B cell (primary cell): ENCODE measurements around the gene MREG. TPM values are rescaled to one million over a fixed set of nuclear protein-coding genes. Genes with fewer than 3 reads are reported as not detected.

Source experiments
- ATAC-seq: fragments of 200-7000 bp; cut with Tn5 transposase; one replicate; pipeline ENCODE4 v1.10.0; 2021; ENCODE audit warnings: low read depth, mild to moderate bottlenecking, moderate number of reproducible peaks, moderate library complexity
- CTCF ChIA-PET: fragments of 350-600 bp; sonication (Branson Sonifier 250); formaldehyde crosslinking; loops from one replicate; lab custom pipeline; 2021; ENCODE audit warnings: antibody characterized with exemption, inconsistent platforms; lab: Charles Lee
- POLR2A ChIA-PET: fragments of 350-600 bp; sonication (Branson Sonifier 250); formaldehyde crosslinking; loops from one replicate; lab custom pipeline; 2021; ENCODE audit warnings: antibody characterized with exemption; lab: Charles Lee
- DNase-seq: peaks from one replicate; pipeline ENCODE4 v3.0.0; 2013
- H2AFZ ChIP-seq: 2 replicates; pipeline ENCODE4 v1.6.1; 2012; ENCODE audit warnings: mild to moderate bottlenecking, low read depth, low read length; ENCODE audit not compliant: insufficient read depth, poor library complexity, severe bottlenecking
- H3K27ac ChIP-seq, 2 donors: 1 replicate in 1 of 2; 2 replicates in 1 of 2; pipeline ENCODE4 v1.5.1; 2012 to 2013; ENCODE audit warnings: low read length in 2 of 2, mild to moderate bottlenecking in 2 of 2, moderate library complexity in 1 of 2
- H3K27me3 ChIP-seq, 4 experiments: fragments of 200-600 bp in 1 of 4; sonication (generic) in 1 of 4; replicated peaks in 1 of 4; 1 replicate in 2 of 4; 2 replicates in 2 of 4; pipeline versions ENCODE4 v1.6.1 to v1.7.0; 2013 to 2016; ENCODE audit warnings: low read length in 3 of 4, mild to moderate bottlenecking in 2 of 4, mixed read lengths in 1 of 4, moderate library complexity in 1 of 4; ENCODE audit not compliant: insufficient read depth in 4 of 4, control insufficient read depth in 3 of 4; ENCODE audit errors: control extremely low read depth in 1 of 4
- H3K36me3 ChIP-seq, 2 experiments: replicated peaks in 1 of 2; 1 replicate in 1 of 2; 2 replicates in 1 of 2; pipeline versions ENCODE4 v1.6.1 to v1.7.1; 2013; ENCODE audit warnings: low read length in 1 of 2; ENCODE audit not compliant: insufficient read depth in 2 of 2, control insufficient read depth in 1 of 2; ENCODE audit errors: control extremely low read depth in 1 of 2, extremely low read depth in 1 of 2
- H3K4me1 ChIP-seq, 2 donors: fragments of 200-600 bp in 1 of 2; sonication (generic) in 1 of 2; 1 replicate in 1 of 2; 2 replicates in 1 of 2; pipeline versions ENCODE4 v1.5.1 to v1.6.1; 2013 to 2017; ENCODE audit warnings: low read length in 2 of 2; ENCODE audit not compliant: control insufficient read depth in 2 of 2, insufficient read depth in 2 of 2
- H3K4me2 ChIP-seq: replicated peaks from 2 replicates; pipeline ENCODE3; 2012; ENCODE audit warnings: mild to moderate bottlenecking, low read depth, low read length; ENCODE audit not compliant: poor library complexity, severe bottlenecking
- H3K4me3 ChIP-seq, 5 experiments: fragments of 200-600 bp in 1 of 5; sonication (generic) in 1 of 5; 1 replicate in 3 of 5; 2 replicates in 2 of 5; pipeline versions ENCODE4 v1.5.1 to v1.7.0; 2011 to 2016; ENCODE audit warnings: low read length in 4 of 5, mild to moderate bottlenecking in 4 of 5, low read depth in 2 of 5, control low read depth in 1 of 5, moderate library complexity in 1 of 5; ENCODE audit not compliant: insufficient read depth in 1 of 5; ENCODE audit errors: control extremely low read depth in 1 of 5, extremely low read depth in 1 of 5
- H3K79me2 ChIP-seq: fragments of 200-600 bp; sonication (generic); one replicate; pipeline ENCODE4 v1.6.0; 2016; ENCODE audit warnings: low read length; ENCODE audit not compliant: control insufficient read depth, insufficient read depth
- H3K9ac ChIP-seq: fragments of 200-600 bp; sonication (generic); 2 replicates; pipeline ENCODE4 v1.6.1; 2017; ENCODE audit warnings: mild to moderate bottlenecking, low read length, moderate library complexity
- H3K9me3 ChIP-seq, 3 donors: one replicate each; pipeline versions ENCODE4 v1.6.1 to v1.7.1; 2013; ENCODE audit warnings: low read length in 2 of 3; ENCODE audit not compliant: control insufficient read depth in 2 of 3, insufficient read depth in 1 of 3; ENCODE audit errors: control extremely low read depth in 1 of 3
- H4K20me1 ChIP-seq: 2 replicates; pipeline ENCODE4 v1.6.0; 2012; ENCODE audit warnings: mild to moderate bottlenecking, low read length; ENCODE audit not compliant: insufficient read depth, control insufficient read depth, poor library complexity, severe bottlenecking
- H3K27ac Mint-ChIP-seq: one replicate; pipeline ENCODE4 v1.8.0; 2021; ENCODE audit warnings: mixed read lengths
- H3K27me3 Mint-ChIP-seq: one replicate; pipeline ENCODE4 v1.8.0; 2021; ENCODE audit warnings: mixed read lengths
- H3K4me1 Mint-ChIP-seq: one replicate; pipeline ENCODE4 v1.8.0; 2021; ENCODE audit warnings: mixed read lengths
- H3K4me3 Mint-ChIP-seq: one replicate; pipeline ENCODE4 v1.8.0; 2021; ENCODE audit warnings: mixed read lengths
- H3K9me3 Mint-ChIP-seq: one replicate; pipeline ENCODE4 v1.8.0; 2022; ENCODE audit warnings: mixed read lengths; ENCODE audit not compliant: insufficient read depth
- CTCF ChIP-seq: fragments of 200-600 bp; IDR thresholded peaks from one replicate; pipeline ENCODE4 v1.8.0; 2022; ENCODE audit warnings: antibody characterized with exemption, mild to moderate bottlenecking
- EZH2 ChIP-seq: IDR thresholded peaks from 2 replicates; pipeline ENCODE4 v1.6.1; 2012; ENCODE audit warnings: borderline replicate concordance, low read depth, mild to moderate bottlenecking, moderate library complexity, low read length; ENCODE audit not compliant: insufficient read depth, poor library complexity, severe bottlenecking
- WGBS: methylation state at CpG from one replicate; pipeline ENCODE4 v1.1.5; 2013; ENCODE audit warnings: missing lambda C conversion rate; ENCODE audit not compliant: insufficient coverage; 5-methylcytosine and 5-hydroxymethylcytosine counted together
- intact Hi-C: fragments of 100-400 bp; cut with micrococcal nuclease; formaldehyde crosslinking; loops from one replicate; pipeline ENCODE4 v1.10.0; 2022
- polyA plus RNA-seq: library from polyadenylated mRNA; depleted of rRNA; stranded (reverse); fragments of >200 nt; gene quantifications from 2 replicates; pipeline ENCODE4 v1.2.3, GENCODE V29; 2012
- total RNA-seq, 2 donors: library from RNA; stranded (reverse); fragments of 120-200 nt in 1 of 2; gene quantifications; 1 replicate in 1 of 2; 2 replicates in 1 of 2; pipeline versions ENCODE4 v1.2.3 to v1.2.4, GENCODE V29; 2013 to 2022

The MREG gene
- total and polyA plus RNA-seq, 2 donors (not counting 1 experiment from before 2014, with no cell fraction given), result 2.1 to 5.7 TPM

- H4K20me1 ChIP-seq, result no peaks in the 10 kb centered on the region
- no CpG with 5 or more reads among the region's 3 CpGs for WGBS
- H3K27ac Mint-ChIP-seq, result peak overlapping the region; percentile 41
- ChIA-PET CTCF (interaction anchor here (0.6 kb wide), 1 partner anchor 39 kb away, joined by 3 read pairs; no protein-coding TSS in a partner anchor), POLR2A (interaction anchor here (0.7 kb wide), 1 partner anchor 24 kb away, joined by 7 read pairs; no protein-coding TSS in a partner anchor)
- peak overlapping the region; percentile 73 for H3K4me2 ChIP-seq
- peak overlapping the region; percentile 93 to 95 for H3K27ac ChIP-seq
- H3K9me3 Mint-ChIP-seq, result no peaks in the 10 kb centered on the region
- no peaks in the 10 kb centered on the region for H3K27me3 ChIP-seq
- intact Hi-C loops, result loop anchor here (1.0 to 5.0 kb wide), 4 partner anchors 22 to 744 kb away; partner anchors contain the start of genes ATIC, SMARCAL1 and XRCC5
- no peaks in the 10 kb centered on the region for H3K27me3 Mint-ChIP-seq
- no peak overlapping the region for H3K4me3 ChIP-seq
- H3K36me3 ChIP-seq, result no peaks in the 10 kb centered on the region
- H3K4me1 Mint-ChIP-seq, result peaks cover 34% of the 10 kb centered on the region
- H3K4me3 Mint-ChIP-seq, result peak overlapping the region; percentile 8
- peaks cover 17 to 19% of the 10 kb centered on the region in 2 donors for H3K4me1 ChIP-seq
- no peak for DNase-seq
- H3K9ac ChIP-seq, result no peak overlapping the region
- H3K79me2 ChIP-seq, result no peaks in the 10 kb centered on the region
- no peak for ATAC-seq
- no peak for TF ChIP-seq CTCF
- no peak for TF ChIP-seq EZH2
- H3K9me3 ChIP-seq, result no peaks in the 10 kb centered on the region
- H2AFZ ChIP-seq, result peak overlapping the region; percentile 66
These were observed 43.4 kb upstream of the MREG start for GRCh38 chr2:216056739-216057138.

DNA sequence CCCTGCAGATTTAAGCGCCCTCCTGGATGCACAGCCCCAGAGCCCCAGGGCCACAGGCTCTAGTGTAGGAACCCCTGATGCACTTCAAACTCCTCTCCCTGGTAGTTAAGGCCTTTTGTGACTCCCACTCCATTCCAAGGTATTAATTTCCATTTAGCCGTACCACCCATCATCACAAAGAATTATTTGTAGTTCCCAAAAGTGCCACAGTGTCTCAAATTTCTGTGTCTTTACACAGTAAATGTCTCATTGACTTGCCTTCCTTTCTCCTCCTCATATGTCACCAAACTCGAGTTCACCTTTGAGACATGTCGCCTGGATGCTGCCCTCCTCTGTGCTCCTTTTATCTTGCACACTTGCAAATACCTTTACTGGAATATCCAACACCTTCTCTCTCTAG, 42.3 kb upstream of the MREG start:
- H3K4me1 Mint-ChIP-seq, result peaks cover 34% of the 10 kb centered on the region
- ATAC-seq, result no peak
- no peaks in the 10 kb centered on the region for H3K27me3 Mint-ChIP-seq
- Histone ChIP-seq H3K27me3 (no peaks in the 10 kb centered on the region), H3K27ac (no peak overlapping the region), H3K9me3 (no peaks in the 10 kb centered on the region), H3K36me3 (no peaks in the 10 kb centered on the region), H3K79me2 (no peaks in the 10 kb centered on the region), H3K4me2 (no peak overlapping the region), H2AFZ (no peak overlapping the region), H3K4me1 (peaks cover 17 to 19% of the 10 kb centered on the region in 2 donors), H4K20me1 (no peaks in the 10 kb centered on the region), H3K9ac (no peak overlapping the region), H3K4me3 (no peak overlapping the region)
- no peak for DNase-seq
- no peak overlapping the region for H3K4me3 Mint-ChIP-seq
- no peaks in the 10 kb centered on the region for H3K9me3 Mint-ChIP-seq
- ChIA-PET CTCF (no interaction called here), POLR2A (no interaction called here)
- intact Hi-C loops, result loop anchor here (2.0 to 5.0 kb wide), 3 partner anchors 53 to 743 kb away; partner anchors contain the start of genes ATIC, SMARCAL1 and XRCC5
- 98% methylated on average over 4 of the region's 4 CpGs for WGBS
- TF ChIP-seq CTCF (no peak), EZH2 (no peak)
- H3K27ac Mint-ChIP-seq, result no peak overlapping the region
